ENCODE results near the gene PPM1D.

PPM1D gene

DNA sequence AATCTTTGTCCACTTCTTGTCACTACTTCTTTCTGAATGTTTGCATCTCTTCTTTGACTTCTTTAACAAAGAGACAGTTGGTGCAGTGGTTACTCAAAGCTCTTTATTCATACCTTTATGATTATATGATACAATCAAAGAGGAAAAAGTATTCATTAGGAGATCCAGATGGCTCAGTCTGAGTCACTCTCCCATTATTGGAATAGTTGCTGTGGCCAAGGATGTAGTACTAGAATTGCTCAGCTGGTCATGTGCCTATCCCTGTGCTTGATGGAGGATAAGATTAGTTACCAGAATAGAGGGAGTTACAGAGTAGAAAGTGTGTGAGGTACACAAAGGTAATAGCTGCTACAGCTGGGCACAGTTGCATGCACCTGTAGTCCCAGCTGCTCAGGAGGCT lies 96.0 kb downstream of the PPM1D start:
- Histone ChIP-seq H3K4me3 (ENCODE audit: insufficient read length, low read depth) (no peak overlapping the region), H3K4me1 (ENCODE audit: insufficient read depth, insufficient read length) (no peaks in the 10 kb centered on the region), H3K27me3 (ENCODE audit: insufficient read depth, insufficient read length) (no peaks in the 10 kb centered on the region), H3K9me3 (ENCODE audit: insufficient read depth, low read length) (no peaks in the 10 kb centered on the region), H3K36me3 (ENCODE audit: insufficient read depth, insufficient read length, low read length) (no peaks in the 10 kb centered on the region), H3K9ac (ENCODE audit: insufficient read length, low read depth) (no peak overlapping the region)
- TF ChIP-seq ZNF274 (IDR thresholded peaks at IDR 0.05; ENCODE audit: low read depth, low read length) (no peak), SUZ12 (IDR thresholded peaks at IDR 0.05; ENCODE audit: extremely low read depth, insufficient read depth, insufficient read length) (no peak), YY1 (IDR thresholded peaks at IDR 0.05; ENCODE audit: insufficient read depth, insufficient read length) (no peak)
- DNase-seq (ENCODE audit: low read depth, low spot score): no peak

DNA sequence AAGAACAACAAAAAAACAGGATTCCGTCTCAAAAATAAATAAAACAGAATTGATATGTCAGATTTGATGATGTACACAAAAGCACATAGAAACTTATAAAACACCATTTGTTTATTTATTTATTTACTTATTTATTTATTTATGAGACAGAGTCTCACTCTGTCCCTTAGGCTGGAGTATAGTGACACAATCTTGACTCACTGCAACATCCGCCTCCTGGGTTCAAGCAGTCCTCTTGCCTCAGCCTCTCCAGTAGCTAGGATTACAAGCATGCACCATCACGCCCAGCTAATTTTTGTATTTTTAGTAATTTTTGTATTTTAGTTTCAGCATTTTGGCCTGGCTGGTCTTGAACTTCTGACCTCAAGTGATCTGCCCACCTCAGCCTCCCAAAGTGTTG lies 99.1 kb downstream of the PPM1D start:
- no peak overlapping the region for H3K9ac ChIP-seq (ENCODE audit: insufficient read length, low read depth)
- DNase-seq (ENCODE audit: low read depth, low spot score): no peak
- no peak overlapping the region for H3K4me3 ChIP-seq (ENCODE audit: insufficient read length, low read depth)
- TF ChIP-seq YY1 (IDR thresholded peaks at IDR 0.05; ENCODE audit: insufficient read depth, insufficient read length): no peak
- no peak for TF ChIP-seq ZNF274 (IDR thresholded peaks at IDR 0.05; ENCODE audit: low read depth, low read length)
- TF ChIP-seq SUZ12 (IDR thresholded peaks at IDR 0.05; ENCODE audit: extremely low read depth, insufficient read depth, insufficient read length): no peak
- no peaks in the 10 kb centered on the region for H3K27me3 ChIP-seq (ENCODE audit: insufficient read depth, insufficient read length)
- H3K36me3 ChIP-seq (ENCODE audit: insufficient read depth, insufficient read length, low read length): no peaks in the 10 kb centered on the region
- no peaks in the 10 kb centered on the region for H3K4me1 ChIP-seq (ENCODE audit: insufficient read depth, insufficient read length)
- no peaks in the 10 kb centered on the region for H3K9me3 ChIP-seq (ENCODE audit: insufficient read depth, low read length)

GRCh38 chr17:60704170-60704569 lies 104.2 kb downstream of the PPM1D start:
- no peaks in the 10 kb centered on the region for H3K9me3 ChIP-seq (ENCODE audit: insufficient read depth, low read length)
- no peak overlapping the region for H3K9ac ChIP-seq (ENCODE audit: insufficient read length, low read depth)
- H3K4me3 ChIP-seq (ENCODE audit: insufficient read length, low read depth): no peak overlapping the region
- no peaks in the 10 kb centered on the region for H3K27me3 ChIP-seq (ENCODE audit: insufficient read depth, insufficient read length)
- DNase-seq (ENCODE audit: low read depth, low spot score): no peak
- no peaks in the 10 kb centered on the region for H3K4me1 ChIP-seq (ENCODE audit: insufficient read depth, insufficient read length)
- no peaks in the 10 kb centered on the region for H3K36me3 ChIP-seq (ENCODE audit: insufficient read depth, insufficient read length, low read length)
- no peak for TF ChIP-seq ZNF274 (IDR thresholded peaks at IDR 0.05; ENCODE audit: low read depth, low read length)
- no peak for TF ChIP-seq YY1 (IDR thresholded peaks at IDR 0.05; ENCODE audit: insufficient read depth, insufficient read length)
- TF ChIP-seq SUZ12 (IDR thresholded peaks at IDR 0.05; ENCODE audit: extremely low read depth, insufficient read depth, insufficient read length): no peak

DNA sequence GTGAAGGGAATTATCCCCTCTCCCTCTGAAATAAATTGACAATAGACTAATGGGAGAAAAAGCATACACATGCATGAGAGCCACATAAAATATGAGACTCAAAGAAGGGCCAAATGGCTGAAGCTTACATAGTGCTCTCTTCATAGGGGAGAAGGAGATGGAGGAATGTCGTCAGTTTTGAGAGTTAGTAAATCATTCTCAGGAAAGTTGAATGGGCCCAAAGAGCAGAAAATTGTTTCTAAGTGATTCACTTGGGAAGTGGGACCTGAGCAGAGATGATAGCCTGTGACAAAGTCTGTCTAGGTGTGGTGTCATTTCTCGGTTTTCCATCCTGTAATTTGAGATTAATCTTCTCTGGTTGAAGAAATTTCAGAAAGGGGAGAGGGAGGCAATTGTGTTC lies 112.7 kb downstream of the PPM1D start:
- DNase-seq (ENCODE audit: low read depth, low spot score): no peak
- no peak overlapping the region for H3K9ac ChIP-seq (ENCODE audit: insufficient read length, low read depth)
- no peaks in the 10 kb centered on the region for H3K4me1 ChIP-seq (ENCODE audit: insufficient read depth, insufficient read length)
- no peak for TF ChIP-seq ZNF274 (IDR thresholded peaks at IDR 0.05; ENCODE audit: low read depth, low read length)
- no peak overlapping the region for H3K4me3 ChIP-seq (ENCODE audit: insufficient read length, low read depth)
- H3K9me3 ChIP-seq (ENCODE audit: insufficient read depth, low read length): no peaks in the 10 kb centered on the region
- H3K27me3 ChIP-seq (ENCODE audit: insufficient read depth, insufficient read length): no peaks in the 10 kb centered on the region
- H3K36me3 ChIP-seq (ENCODE audit: insufficient read depth, insufficient read length, low read length): no peaks in the 10 kb centered on the region

GRCh38 chr17:60713608-60714007 lies 113.6 kb downstream of the PPM1D start:
- Histone ChIP-seq H3K4me1 (ENCODE audit: insufficient read depth, insufficient read length) (no peaks in the 10 kb centered on the region), H3K9me3 (ENCODE audit: insufficient read depth, low read length) (no peaks in the 10 kb centered on the region), H3K27me3 (ENCODE audit: insufficient read depth, insufficient read length) (no peaks in the 10 kb centered on the region), H3K9ac (ENCODE audit: insufficient read length, low read depth) (no peak overlapping the region), H3K36me3 (ENCODE audit: insufficient read depth, insufficient read length, low read length) (no peaks in the 10 kb centered on the region), H3K4me3 (ENCODE audit: insufficient read length, low read depth) (no peak overlapping the region)
- DNase-seq (ENCODE audit: low read depth, low spot score): no peak
- no peak for TF ChIP-seq ZNF274 (IDR thresholded peaks at IDR 0.05; ENCODE audit: low read depth, low read length)

All from NT2/D1 (cell line).